Vagina (tissue), 2 donors: ENCODE results near the gene SMS.

ENCODE experiments used
- CTCF ChIP-seq, 3 experiments: fragments of 450-650 bp in 2 of 3; fragments of 200-600 bp in 1 of 3; sonication (generic) in 1 of 3; IDR thresholded peaks; one replicate each; pipeline ENCODE4 v1.5.1; 2017 to 2019; ENCODE audit warnings: antibody characterized with exemption in 3 of 3, mild to moderate bottlenecking in 2 of 3, moderate library complexity in 2 of 3
- POLR2AphosphoS5 ChIP-seq, 2 donors: sonication (generic); formaldehyde crosslinking; IDR thresholded peaks; one replicate each; pipeline ENCODE4 v1.9.0; 2017; ENCODE audit warnings: antibody characterized with exemption in 2 of 2, mild to moderate bottlenecking in 2 of 2, low read depth in 1 of 2; ENCODE audit not compliant: insufficient read depth in 1 of 2

DNA sequence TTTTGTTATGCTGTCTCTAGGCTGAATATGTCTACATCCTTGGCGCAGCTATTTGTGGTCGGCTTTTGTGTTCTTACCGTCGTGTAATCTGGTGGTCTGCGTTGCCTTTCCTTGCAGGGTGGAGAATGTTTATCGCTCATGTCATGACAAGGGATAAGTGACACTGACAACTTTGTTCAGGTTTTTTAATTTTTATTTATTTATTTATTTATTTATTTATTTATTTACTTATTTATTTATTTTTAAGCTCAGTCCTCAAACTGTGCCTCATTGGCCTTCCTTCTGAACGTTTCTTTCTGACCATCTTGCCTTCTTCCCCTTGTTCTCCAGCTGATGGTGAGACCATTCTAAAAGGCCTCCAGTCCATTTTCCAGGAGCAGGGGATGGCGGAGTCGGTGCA is 26.4 kb downstream of the SMS start:
- no peak for TF ChIP-seq CTCF (IDR thresholded peaks at IDR 0.05)
- TF ChIP-seq POLR2AphosphoS5 (IDR thresholded peaks at IDR 0.05; ENCODE audit: insufficient read depth in 1 of 2, low read depth in 1 of 2): no peak
